Stimulated activated CD8-positive, alpha-beta memory T cell treated with anti-CD3 and anti-CD28 coated beads, Interleukin-12 subunit alpha, Interleukin-12 subunit beta, amount 100 ng/mL, for 4 hours (primary cell): ENCODE data around the gene GALNT11.

Experiments
- DNase-seq: peaks from one replicate; pipeline ENCODE4 v3.0.0-alpha.2; 2020; ENCODE audit warnings: low read depth

Gene GALNT11

GRCh38 chr7:152149363-152149762 lies 123.9 kb downstream of the GALNT11 start:
- DNase-seq: no peak

GRCh38 chr7:152152267-152152666 lies 126.8 kb downstream of the GALNT11 start:
- DNase-seq: no peak

GRCh38 chr7:152158801-152159587 lies 133.5 kb downstream of the GALNT11 start:
- no peak for DNase-seq

- DNase-seq: no peak
Observed at GRCh38 chr7:152161171-152161570, 135.7 kb downstream of the GALNT11 start.

- no peak for DNase-seq
Observed at GRCh38 chr7:152162287-152162686, 136.8 kb downstream of the GALNT11 start.
